ENCODE measurements around the gene BOC.

The BOC gene

DNA sequence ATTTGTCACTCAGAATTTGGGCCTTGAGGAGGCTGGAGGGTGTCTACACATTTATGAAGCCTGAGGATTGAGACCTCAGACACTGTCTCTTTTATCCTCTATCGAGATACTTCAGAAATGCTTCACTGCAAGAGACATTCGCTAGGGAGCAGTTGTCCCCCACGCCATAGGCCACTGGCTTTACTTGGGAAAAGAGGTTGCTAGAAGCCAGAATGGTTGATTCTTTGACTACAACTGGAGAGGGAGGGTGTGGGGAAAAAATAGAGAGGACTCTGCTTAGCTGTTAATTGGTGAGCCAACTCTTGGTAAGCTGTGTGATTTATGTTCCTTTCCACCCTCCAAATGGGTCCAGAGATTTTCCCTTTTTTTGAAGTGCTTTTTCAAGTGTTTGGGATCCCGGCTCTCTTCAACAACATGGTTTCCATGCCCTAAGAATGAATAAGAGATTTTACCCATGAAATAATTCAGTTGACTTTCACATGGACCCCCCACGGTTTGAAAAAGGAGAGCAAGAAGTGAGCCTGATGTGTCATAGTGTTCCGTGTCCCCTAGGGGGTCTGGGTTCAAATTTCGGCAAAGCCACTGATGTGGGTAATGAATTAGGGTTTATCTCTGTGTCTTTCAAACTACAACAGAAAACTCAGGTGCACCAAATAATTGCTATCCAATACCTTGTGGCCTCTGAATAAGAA lies 2.7 kb downstream of the BOC start:
- H3K4me3 Mint-ChIP-seq: no peak overlapping the region
- no peaks in the 10 kb centered on the region for H3K9me3 Mint-ChIP-seq
- no peak for DNase-seq

DNA sequence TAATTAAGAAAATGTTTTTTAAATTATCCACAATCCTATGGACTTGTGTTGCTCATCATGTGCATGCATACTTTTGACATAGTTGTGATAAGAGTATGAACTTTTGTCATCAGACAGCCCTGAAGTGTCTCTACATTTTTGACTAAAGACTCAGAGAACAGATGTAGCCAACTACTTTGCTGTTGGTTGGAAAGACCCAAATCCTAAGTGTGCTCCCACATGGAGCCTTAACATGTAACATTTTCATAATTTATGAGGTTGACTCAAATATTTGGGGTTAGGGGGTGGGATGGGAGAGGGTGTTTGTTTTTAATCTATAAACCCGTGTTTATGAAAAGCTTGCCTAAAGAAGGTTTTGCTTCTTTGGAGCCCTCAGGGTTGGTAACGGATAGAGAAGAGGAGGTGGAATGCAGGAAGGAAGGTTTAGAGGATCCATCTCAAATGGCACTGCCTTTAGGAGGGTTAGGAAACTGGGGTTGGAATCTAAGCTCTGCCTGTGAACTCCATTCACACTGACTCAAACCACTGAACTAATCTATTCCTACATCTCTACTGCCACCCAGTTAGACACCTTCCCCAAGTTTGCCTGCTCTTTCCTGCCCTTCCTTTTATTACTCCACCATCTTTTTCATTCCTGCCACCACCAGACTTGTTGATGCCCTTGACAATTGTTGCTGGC lies 3.7 kb downstream of the BOC start:
- Mint-ChIP-seq H3K4me1 (peaks cover 19% of the 10 kb centered on the region), H3K27ac (no peak overlapping the region), H3K27me3 (peaks cover 61% of the 10 kb centered on the region), H3K4me3 (no peak overlapping the region), H3K9me3 (no peaks in the 10 kb centered on the region)
- DNase-seq (no peak), ATAC-seq (no peak)

More for the DNA sequence above, 2.7 kb downstream of the BOC start:
- H3K27ac Mint-ChIP-seq: no peak overlapping the region
- H3K27me3 Mint-ChIP-seq: peaks cover 71% of the 10 kb centered on the region
- ATAC-seq: no peak
- peaks cover 19% of the 10 kb centered on the region for H3K4me1 Mint-ChIP-seq

GRCh38 chr3:113216393-113216792 lies 5.0 kb downstream of the BOC start:
- no peak overlapping the region for H3K27ac Mint-ChIP-seq
- no peak for ATAC-seq
- peaks cover 12% of the 10 kb centered on the region for H3K4me1 Mint-ChIP-seq
- H3K4me3 Mint-ChIP-seq: no peak overlapping the region
- no peak for DNase-seq
- H3K27me3 Mint-ChIP-seq: peaks cover 61% of the 10 kb centered on the region
- H3K9me3 Mint-ChIP-seq: no peaks in the 10 kb centered on the region

- Mint-ChIP-seq H3K4me3 (no peak overlapping the region), H3K27me3 (peaks cover 61% of the 10 kb centered on the region), H3K27ac (no peak overlapping the region), H3K9me3 (no peaks in the 10 kb centered on the region), H3K4me1 (peaks cover 9% of the 10 kb centered on the region)
- no peak for ATAC-seq
- DNase-seq: no peak
These were observed 6.8 kb downstream of the BOC start for GRCh38 chr3:113218011-113218680.

GRCh38 chr3:113218681-113219045 lies 7.3 kb downstream of the BOC start:
- Mint-ChIP-seq H3K27me3 (peaks cover 56% of the 10 kb centered on the region), H3K9me3 (no peaks in the 10 kb centered on the region), H3K4me1 (peaks cover 14% of the 10 kb centered on the region), H3K27ac (no peak overlapping the region), H3K4me3 (no peak overlapping the region)
- no peak for ATAC-seq
- DNase-seq: no peak

GRCh38 chr3:113219605-113220300 lies 8.4 kb downstream of the BOC start:
- Mint-ChIP-seq H3K27me3 (peaks cover 48% of the 10 kb centered on the region), H3K4me3 (no peak overlapping the region), H3K4me1 (peaks cover 22% of the 10 kb centered on the region), H3K27ac (no peak overlapping the region), H3K9me3 (no peaks in the 10 kb centered on the region)
- no peak for ATAC-seq
- no peak for DNase-seq

- H3K4me1 Mint-ChIP-seq: peaks cover 22% of the 10 kb centered on the region
- ATAC-seq: no peak
- peaks cover 40% of the 10 kb centered on the region for H3K27me3 Mint-ChIP-seq
- no peaks in the 10 kb centered on the region for H3K9me3 Mint-ChIP-seq
- no peak overlapping the region for H3K27ac Mint-ChIP-seq
- DNase-seq: no peak
- no peak overlapping the region for H3K4me3 Mint-ChIP-seq
These were observed 9.4 kb downstream of the BOC start for GRCh38 chr3:113220721-113221120.

DNA sequence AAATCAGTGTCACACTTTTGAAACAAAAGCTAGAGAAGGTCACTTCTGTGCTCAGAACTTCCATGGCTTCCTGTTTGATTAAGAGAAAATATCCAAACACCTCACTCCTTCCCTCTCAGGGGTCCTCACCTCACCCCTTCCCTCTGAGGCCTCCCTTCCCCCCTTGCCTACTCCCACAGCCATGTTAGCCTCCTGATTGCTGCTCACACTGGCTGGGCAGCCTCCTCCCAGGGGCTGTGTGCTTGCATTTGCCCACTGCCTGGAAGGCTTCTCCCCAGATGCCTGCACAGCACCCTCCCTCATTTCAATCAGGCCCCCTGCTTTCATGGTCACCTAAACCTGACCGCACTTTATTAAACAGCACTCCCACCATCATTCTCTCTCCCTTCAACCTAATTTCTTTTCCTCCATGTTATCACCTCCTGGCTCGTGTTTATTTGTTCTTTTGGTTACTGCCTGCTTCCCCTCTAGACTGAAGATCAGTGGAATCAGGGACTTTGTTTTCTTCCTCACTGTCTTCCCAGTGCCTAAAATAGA lies 10.4 kb downstream of the BOC start:
- no peak overlapping the region for H3K4me3 Mint-ChIP-seq
- no peaks in the 10 kb centered on the region for H3K9me3 Mint-ChIP-seq
- H3K27me3 Mint-ChIP-seq: peaks cover 39% of the 10 kb centered on the region
- DNase-seq (no peak), ATAC-seq (no peak)
- H3K27ac Mint-ChIP-seq: no peak overlapping the region
- peaks cover 22% of the 10 kb centered on the region for H3K4me1 Mint-ChIP-seq

GRCh38 chr3:113222451-113223086 lies 11.2 kb downstream of the BOC start:
- DNase-seq (no peak), ATAC-seq (no peak)
- Mint-ChIP-seq H3K4me1 (peaks cover 22% of the 10 kb centered on the region), H3K27me3 (peaks cover 39% of the 10 kb centered on the region), H3K4me3 (no peak overlapping the region), H3K9me3 (no peaks in the 10 kb centered on the region), H3K27ac (no peak overlapping the region)

DNA sequence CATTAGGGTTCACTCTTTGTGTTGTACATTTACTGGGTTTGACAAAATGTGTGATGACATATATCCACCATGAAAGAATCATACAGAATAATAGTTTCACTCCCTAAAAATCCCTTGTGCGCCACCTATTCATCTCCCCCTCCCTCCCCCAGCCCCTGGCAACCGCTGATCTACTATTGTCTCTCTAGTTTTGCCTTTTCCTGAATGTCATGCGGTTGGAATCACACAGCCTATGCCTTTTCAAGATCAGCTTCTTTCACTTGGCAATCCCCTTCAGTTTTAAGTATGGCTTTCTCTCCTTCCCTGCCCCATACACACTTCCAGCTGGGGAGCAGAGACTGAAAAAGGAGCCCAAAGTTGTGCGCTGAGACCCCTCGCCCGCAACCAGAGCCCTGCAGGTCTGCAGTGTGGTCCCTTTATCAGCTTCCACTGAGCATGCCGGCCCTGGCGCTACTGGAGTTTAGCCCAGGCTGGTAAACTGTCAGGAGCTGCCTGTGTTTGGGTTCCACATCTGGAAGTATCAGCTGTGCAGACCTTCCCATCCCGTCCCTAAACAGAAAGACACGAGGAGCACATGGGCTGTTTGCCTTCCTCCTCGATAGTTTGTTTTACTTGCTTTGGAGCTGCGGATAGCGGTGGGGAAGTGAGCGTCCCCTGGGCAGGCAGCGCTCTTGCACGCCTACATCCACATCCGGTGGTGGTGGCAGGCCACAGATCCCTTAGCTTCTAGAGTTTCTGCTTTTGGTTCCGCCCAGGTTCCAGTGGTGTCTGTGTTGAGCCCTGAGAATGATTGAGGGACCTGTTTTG lies 12.3 kb downstream of the BOC start:
- DNase-seq: peak; percentile 27 to 48
- Mint-ChIP-seq H3K4me1 (peaks cover 22% of the 10 kb centered on the region), H3K27me3 (peaks cover 35% of the 10 kb centered on the region), H3K27ac (peak overlapping the region in 1 of 2 donors; percentile 44), H3K4me3 (peak overlapping the region; percentile 23 to 60), H3K9me3 (no peaks in the 10 kb centered on the region)
- ATAC-seq: peak; percentile 85

GRCh38 chr3:113225286-113225685 lies 13.9 kb downstream of the BOC start:
- no peak overlapping the region for H3K4me3 Mint-ChIP-seq
- H3K9me3 Mint-ChIP-seq: no peaks in the 10 kb centered on the region
- H3K27me3 Mint-ChIP-seq: peaks cover 28% of the 10 kb centered on the region
- ATAC-seq: no peak
- no peak for DNase-seq
- H3K27ac Mint-ChIP-seq: no peak overlapping the region
- peaks cover 22% of the 10 kb centered on the region for H3K4me1 Mint-ChIP-seq

DNA sequence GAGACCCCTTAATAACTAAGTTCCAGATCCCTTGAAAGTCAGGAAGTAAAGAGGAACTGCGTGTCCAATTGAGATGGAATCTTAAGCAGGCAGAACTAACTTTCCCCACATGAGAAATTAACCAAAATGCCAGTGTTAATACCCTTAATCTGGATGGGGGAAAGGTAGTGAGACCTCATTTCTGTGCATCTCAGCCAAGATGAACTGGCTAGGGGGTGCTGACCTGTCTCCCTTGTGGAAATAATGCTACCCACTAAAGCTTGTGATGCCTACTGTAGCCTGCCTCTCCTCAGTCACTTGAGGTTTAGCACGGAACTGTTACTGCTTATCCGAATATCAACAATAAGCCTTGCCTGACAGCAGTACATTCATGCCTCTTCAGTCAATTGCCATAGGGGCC lies 15.1 kb downstream of the BOC start:
- Mint-ChIP-seq H3K27me3 (peaks cover 16% of the 10 kb centered on the region), H3K4me1 (peaks cover 22% of the 10 kb centered on the region), H3K9me3 (no peaks in the 10 kb centered on the region), H3K4me3 (no peak overlapping the region), H3K27ac (no peak overlapping the region)
- DNase-seq (no peak), ATAC-seq (no peak)

GRCh38 chr3:113227146-113227545 lies 15.8 kb downstream of the BOC start:
- ATAC-seq (no peak), DNase-seq (no peak)
- no peaks in the 10 kb centered on the region for H3K9me3 Mint-ChIP-seq
- H3K4me3 Mint-ChIP-seq: no peak overlapping the region
- peaks cover 9% of the 10 kb centered on the region for H3K27me3 Mint-ChIP-seq
- no peak overlapping the region for H3K27ac Mint-ChIP-seq
- peaks cover 22% of the 10 kb centered on the region for H3K4me1 Mint-ChIP-seq

DNA sequence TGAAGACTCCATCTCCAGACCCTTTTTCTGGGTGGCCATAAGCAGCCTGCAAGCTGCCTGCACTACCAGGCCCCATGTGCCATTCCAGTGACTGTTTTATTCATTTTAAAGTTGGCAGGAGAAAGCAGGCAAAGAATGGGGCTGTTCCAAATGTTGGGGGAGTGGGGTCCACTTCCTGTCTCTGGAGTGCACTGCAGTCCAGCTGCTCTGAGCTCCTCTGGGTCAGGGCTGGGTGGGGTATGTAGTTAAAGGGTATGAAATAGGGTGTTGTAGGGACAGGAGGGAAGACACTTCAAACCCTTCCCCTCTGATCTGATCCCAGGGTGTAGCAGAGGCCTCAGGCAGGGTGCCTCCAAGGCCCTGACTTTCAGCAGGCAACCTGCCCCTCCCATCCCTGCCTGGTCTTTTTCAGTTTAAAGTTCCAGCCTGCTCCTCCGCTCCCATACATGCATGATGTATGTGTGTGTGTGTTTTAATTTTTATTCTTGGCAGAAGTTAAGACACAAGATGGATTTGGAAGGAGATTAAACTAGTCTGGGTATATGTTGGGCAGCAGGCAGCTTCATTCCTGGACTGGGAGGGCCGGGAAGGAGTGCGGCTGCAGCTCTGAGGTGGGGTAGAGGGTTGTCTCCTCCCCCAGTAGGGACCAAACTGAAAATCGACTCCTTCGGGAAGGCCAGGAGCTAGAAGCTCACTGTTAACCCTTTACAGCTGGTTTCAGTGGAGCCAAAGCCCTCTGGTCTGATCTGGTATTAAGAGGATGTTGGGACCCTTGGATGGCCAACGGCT lies 17.3 kb downstream of the BOC start:
- H3K27me3 Mint-ChIP-seq: no peaks in the 10 kb centered on the region
- peaks cover 8% of the 10 kb centered on the region for H3K4me1 Mint-ChIP-seq
- no peaks in the 10 kb centered on the region for H3K9me3 Mint-ChIP-seq
- no peak overlapping the region for H3K27ac Mint-ChIP-seq
- ATAC-seq (no peak), DNase-seq (no peak)
- H3K4me3 Mint-ChIP-seq: no peak overlapping the region
